HG03097 (cell line): Measurements from ENCODE around the gene LPAR5.
"Not testable (repeated sequence)": the region's sequence is repeated elsewhere in the genome, so short reads cannot be mapped to it uniquely, and the experiment has no call there.

ENCODE experiments used
- ATAC-seq: cut with Tn5 transposase; IDR thresholded peaks from one replicate; pipeline ENCODE4 v1.9.1; 2021; ENCODE audit not compliant: unreplicated experiment, low FRiP score

The LPAR5 gene

DNA sequence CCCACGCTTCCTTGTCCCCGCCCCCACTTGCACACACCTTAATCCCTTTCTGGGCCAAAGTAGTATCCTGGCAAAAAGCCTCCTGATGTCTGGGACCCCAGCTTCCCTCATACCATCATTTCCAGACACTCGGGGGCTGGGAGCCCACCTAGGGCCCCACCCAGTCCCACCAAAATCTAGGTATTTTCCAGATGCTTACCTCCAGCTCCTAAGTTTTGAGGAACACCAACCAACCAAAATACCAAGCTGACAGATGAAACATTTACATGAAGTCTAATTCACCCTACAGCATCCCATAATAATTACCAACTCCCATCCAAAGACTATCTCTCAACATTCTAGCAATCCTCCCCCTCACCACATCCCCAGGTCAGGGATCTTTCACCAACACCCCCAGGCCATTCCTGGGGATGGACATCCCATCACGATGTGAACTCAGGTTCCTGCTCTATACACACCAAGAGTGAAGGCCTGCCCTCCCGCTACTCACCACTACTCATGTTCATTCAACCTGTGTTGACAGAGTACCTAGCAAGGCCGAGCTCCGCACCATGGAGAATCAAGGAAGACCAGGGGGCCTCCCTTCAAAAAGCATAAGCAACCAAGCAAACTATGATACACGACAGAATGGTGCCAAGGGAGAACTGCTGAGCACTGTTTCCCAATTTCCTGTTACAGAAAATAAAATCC lies 27.0 kb downstream of the LPAR5 start:
- ATAC-seq: no peak

DNA sequence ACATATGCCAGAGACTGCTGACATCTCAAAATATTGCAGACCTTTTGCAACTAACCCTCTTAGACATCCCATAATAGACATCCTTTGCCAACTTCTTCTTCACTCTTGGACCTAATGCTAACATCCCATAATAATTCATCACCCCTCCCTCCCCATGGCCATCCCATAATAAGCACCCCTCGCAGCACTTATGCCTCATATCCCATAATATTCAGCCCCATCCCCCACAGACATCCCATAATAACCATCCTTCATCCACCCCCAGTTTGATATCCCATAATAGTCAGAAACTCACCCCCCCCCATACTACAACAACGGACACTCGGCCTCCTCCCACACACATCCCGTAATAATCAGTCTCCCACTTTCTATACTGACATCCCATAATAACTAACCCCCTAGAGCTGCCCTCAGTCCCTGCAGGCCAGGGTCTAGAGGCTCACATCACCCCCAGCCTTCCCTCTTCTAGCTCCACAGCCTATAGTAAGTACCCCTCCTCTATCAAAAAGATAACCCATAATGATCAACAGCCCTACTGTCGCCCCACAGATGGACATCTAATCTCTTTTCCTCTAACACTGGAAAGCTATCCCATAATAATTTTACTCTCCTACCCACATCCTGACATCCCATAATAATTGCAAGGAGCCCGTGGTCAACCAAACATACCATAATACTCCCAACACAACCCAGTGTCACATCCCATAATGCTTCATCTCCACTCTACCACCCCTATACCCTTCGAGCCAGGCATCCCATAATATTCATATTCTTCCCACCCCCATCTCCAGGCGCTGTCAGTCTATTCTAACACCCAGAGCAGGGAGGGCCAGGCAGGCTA lies 27.8 kb downstream of the LPAR5 start:
- ATAC-seq: no peak

DNA sequence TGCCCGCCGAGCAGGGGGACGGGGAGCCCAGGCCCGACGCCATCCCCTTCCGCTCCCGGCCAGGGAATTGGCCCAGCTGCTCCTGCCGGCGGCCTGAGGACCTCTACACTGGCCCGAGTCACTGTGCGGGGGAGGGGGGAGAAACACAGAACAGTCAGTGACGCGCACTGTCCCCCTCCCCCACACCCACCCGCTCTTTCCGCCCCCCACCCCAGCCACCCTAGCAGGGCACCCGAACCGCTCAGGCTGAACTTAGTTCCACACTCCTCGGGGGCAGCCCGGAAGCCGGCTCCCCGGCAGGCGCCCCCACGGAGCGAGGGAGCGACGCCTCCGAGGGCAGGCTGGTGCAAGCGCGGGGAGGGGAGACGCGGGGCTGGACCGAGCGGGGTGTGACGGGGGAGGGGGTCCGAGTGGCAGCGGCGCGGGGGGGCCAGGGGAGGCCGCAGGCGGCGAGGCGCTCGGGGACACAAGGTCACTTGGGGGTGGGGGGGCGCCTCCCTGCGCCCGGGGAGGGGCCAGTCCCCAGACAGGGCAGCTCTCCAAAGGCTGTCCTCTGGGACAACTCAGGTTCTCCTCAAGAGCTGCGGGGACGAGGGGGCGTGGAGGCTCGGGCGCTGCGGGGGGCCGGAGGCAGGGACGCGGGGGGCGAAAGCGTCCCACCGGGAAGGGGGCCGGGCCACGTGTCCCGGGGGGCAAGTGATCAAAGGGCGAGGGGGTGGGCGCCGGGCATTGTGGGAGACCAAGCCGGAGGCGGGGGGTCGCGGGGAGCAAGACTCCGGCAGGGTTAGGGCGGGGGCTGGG lies 29.2 kb downstream of the LPAR5 start:
- ATAC-seq: no peak

DNA sequence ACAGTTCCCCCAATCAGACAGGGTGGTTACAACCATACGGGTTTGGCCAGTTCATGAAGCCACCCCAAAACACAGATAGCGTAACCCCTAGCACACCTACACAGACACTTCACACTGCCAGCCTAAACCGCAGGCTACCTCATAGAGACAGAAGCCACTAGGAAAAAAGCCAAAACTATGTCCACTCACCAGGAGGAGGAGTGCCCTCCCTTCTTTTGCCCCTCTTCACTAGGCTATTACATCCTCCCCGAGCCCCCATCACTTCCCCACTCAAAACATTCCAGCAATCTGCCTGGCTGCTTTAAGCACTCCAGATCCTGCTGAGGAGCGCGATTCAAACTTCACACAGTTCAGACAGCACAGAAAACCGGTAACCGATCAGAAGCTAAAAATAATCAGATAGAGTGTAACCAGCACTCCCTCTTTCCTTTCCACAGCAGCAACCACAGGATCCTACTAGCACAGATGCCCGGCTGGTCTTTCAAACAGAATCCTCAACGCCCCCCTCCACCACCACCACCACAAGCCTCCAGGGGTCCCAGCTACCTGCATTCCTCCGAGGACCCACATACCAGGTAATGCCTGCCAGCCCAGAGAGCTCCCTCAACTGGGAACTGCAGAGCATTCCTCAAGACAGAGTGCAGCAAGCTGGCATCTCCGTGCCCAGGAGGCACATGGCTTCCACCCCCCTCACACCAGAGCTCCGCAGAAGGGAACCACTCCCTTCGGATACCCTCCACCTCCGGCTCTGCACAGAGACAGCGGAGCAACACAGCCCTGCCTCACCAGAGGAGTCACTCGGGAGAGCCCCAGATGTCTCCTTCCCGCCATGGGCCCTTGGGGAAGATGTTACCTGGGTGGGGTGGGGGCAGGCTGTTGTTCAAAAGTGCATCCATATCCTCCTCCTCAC lies 30.1 kb downstream of the LPAR5 start:
- ATAC-seq: no peak

DNA sequence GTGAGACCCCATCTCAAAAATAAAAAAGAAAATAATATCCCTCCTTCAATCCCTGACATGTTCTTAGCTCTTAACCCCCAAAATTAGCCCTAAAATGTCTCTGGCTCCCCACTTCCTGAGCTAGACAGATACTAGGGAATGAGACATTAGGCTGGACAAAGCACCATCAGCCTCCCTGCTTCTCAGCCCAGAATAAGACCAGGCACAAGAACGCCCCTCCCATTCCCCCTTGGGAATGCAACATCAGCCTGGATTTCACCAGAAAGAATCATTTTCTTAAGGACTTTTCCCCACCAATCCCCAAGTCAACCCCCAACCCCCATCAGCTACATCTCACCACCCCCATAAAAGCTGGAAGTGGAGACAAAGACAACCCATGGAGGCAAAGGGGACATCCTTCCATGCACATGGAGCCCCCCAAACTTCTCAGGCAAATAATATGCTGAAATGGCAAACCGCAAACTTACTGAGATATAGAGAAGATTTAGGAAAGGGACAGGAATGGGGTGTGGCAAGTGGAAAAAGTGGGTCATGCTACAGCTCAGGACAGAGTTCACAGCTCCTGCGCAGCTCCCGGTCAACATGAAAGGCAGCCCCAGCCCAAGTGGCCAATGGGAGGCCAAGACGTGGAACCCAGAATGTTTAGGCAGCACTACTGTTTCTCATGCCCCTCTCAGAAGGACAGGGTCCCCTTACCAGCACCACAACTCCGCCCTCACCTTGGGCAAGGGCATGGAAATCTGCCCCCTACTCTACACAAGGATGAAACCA lies 31.3 kb downstream of the LPAR5 start:
- ATAC-seq: no peak

DNA sequence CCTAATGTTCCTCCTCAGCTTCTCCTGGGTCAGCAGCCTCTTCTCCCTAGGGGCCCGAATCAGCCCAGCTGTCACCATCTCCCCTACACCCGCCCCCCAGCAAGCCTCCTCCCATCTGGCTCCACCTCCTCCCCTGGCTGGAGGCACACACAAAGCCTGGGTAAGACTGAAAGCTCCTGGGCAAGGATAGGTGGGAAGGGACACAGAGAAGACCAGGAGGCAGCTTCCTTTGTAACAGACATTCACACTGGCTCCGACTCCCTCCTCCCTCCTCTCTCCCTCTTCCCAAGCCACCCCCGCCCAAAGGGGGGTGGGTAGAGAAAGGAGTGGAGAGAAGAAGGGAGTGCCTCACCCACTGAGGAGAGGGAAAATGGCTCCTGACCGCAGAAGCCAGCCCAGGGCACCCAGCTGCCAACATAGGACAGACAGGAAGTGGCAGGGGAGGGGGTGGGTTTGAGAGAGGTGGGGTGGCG lies 32.6 kb downstream of the LPAR5 start:
- no peak for ATAC-seq

DNA sequence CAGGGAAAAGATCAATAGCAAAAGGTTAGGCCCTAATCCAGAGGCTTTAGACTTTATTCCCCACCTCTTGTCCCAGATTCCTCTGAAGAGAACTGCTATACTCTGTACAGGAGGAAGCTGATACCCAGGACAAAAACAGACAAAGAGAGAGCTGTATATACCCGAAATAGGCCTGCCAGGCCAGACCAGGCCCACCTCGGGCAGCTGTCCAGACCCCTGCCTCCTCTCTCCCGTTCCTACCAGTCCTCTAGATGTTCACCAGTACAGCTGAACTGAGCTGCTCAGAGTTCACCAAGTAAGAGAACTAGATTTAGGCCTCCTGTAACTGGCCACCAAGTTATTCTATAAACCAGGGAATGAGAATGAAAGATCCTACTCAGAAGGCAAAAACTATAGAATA lies 33.2 kb downstream of the LPAR5 start:
- ATAC-seq: no peak

DNA sequence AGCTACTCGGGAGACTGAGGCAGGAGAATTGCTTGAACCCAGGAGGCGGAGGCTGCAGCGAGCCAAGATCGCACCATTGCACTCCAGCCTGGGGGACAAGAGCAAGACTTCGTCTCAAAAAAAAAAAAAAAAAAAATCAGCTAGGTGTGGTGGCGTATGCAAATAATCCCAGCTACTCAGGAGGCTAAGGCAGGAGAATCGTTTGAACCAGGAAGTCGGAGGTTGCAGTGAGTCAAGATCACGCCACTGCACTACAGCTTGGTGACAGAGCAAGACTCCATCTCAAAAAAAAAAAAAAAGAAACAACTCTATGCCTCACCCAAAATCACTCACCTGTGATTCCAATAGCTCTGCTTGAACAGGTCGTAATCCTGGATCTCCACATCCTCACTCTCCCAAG lies 40.1 kb downstream of the LPAR5 start:
- not testable (repeated sequence) for ATAC-seq

DNA sequence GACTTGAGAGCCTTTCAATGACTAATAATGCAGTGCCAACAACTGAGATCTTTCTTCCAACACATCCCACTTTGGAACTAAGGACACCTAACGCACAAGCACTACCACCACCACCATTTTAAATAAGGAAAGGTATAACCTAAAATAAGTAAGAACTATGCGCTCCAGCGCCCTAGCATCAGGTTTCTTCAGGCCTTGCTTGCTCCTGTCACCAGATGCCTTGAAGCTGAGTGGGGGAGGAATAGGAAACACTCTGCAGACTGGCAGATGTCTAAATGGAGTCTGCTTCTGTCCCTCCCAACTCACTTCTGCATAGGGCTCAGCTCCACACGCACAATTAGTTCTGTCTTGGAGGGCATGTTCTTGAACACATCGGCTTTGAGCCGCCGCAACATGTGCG lies 43.7 kb downstream of the LPAR5 start:
- ATAC-seq: no peak

DNA sequence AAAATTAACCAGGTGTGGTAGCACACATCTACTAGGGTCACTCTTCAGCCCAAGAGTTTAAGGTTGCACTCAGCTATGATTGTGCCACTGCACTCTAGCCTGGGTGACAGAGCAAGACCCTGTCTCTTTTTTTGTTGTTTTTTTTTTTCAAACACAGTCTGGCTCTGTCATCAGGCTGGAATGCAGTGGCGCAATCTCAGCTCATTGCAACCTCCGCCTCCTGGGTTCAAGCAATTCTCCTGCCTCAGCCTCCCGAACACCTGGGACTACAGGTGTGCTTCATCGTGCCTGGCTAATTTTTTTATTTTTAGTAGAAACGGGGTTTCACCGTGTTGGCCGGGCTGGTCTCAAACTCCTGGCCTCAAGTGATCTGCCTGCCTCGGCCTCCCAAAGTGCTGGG lies 49.2 kb downstream of the LPAR5 start:
- not testable (repeated sequence) for ATAC-seq

DNA sequence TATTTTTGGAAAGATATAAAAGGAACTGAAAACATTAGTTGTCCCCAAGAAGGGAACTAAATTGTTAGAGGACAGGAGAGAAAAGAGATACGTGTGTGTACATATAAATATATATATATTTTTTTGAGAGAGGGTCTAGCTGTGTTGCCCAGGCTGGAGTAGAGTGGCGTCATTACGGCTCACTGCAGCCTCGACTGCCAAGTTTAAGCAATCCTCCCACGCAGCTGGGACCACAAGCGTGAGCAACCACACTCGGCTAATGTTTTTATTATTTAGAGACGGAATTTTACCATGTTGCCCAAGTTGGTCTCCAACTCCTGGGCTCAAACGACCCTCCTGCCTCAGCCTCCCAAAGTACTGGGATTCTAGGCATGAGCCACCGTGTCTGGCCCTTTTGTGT lies 51.5 kb downstream of the LPAR5 start:
- no peak for ATAC-seq

DNA sequence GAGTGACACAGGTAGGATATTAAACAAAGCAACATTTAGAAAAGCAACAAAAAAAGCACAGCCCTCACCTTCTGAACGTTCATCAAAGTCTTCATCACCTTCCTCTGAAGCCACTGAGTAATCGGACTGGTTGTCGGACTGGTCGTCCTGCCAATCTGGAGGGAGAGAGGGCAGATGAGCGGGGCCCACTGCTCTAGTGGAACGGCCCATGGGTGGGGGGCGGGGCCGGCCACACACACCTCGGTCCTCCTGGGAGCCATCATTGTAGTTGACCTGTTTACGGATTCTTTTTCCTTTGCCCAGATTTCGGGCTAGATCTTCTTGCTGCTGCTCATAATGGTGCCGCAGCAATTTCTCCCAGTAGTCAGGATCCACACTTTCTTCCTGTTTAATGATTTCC lies 52.8 kb downstream of the LPAR5 start:
- no peak for ATAC-seq

DNA sequence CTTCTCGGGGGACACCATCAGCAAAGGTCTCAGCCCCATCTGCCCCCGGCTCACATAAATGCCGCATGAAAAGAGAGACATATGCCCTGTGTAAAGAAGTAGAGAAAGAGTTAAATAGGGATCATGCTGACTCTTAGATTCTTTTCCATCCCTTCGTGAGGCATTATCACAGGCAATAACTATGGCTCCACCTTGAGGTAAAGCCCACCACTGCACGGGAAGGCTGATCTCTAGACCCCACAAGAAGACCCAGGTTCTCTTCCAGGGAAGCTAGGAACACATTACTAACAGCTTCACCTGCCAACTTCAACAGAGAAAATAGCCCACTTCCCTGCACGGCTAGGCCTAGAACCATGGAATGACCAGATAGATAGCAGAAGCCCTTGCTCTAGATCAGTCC lies 53.6 kb downstream of the LPAR5 start:
- no peak for ATAC-seq

DNA sequence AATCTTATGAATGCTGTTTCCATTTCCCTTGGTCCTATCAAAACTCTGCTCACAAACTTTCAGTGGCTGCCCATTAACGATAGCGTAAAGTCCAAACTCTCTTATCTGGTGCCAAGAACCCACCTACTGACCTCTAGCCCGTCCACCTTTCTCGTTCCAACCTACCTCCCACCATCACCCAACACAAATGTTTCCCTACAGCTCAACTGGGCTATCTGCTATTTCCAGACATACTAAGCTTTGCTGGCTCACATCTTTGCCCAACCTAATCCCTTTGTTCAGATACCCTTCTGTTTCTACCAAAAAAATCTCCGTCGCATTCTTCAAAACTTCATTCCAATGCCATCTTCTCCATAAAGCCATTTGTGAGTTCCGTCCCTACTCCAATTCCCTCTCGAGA lies 60.1 kb downstream of the LPAR5 start:
- ATAC-seq: no peak

DNA sequence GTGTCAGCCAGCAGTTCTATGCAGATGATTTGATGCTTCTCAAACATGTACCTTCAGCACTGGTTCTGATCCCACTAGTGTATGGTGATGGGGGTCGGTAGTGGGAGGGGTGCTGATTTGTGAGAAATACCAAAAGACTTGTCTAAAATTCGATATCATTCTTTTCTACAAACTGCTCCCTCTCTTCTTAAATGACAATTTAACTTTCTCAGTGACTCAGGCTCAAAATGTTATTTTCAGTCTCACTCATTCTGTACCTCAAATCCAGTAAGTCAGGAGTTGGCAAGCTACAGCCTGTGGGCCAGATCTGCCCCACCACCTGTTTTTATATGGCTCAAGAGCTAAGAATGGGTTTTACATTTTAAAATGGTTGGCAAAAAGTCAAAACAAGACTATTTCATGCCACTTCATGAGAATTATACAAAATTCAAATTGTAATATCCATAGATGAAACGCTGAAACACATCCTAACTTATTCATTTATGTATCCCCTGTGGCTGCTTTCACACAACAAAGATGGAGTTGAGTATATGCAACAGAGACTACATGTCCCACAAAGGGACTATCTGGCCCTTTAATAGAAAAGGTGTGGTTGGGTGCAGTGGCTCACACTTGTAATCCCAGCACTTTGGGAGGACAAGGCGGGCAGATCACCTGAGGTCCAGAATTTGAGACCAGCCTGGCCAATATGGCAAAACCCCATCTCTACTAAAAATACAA lies 61.0 kb downstream of the LPAR5 start:
- ATAC-seq: no peak

DNA sequence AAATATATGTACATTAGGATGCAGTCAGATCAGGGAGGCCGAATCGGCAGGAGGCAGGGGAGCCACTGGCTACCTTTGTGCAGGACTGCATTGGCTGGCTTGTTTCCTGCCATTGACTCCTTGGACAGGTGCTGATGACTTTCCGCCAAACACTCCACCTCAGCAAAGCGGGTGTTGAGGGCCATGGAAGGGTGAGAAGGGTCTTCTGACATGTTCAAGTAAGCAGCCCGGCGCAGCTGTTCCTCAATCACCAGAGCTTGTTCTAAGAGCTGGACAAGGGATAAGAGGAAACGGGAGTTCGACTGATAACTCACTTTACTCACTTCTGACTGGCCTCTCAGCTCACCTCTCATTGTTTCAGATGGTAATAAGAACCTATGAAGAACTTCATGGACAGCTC lies 62.8 kb downstream of the LPAR5 start:
- ATAC-seq: no peak

DNA sequence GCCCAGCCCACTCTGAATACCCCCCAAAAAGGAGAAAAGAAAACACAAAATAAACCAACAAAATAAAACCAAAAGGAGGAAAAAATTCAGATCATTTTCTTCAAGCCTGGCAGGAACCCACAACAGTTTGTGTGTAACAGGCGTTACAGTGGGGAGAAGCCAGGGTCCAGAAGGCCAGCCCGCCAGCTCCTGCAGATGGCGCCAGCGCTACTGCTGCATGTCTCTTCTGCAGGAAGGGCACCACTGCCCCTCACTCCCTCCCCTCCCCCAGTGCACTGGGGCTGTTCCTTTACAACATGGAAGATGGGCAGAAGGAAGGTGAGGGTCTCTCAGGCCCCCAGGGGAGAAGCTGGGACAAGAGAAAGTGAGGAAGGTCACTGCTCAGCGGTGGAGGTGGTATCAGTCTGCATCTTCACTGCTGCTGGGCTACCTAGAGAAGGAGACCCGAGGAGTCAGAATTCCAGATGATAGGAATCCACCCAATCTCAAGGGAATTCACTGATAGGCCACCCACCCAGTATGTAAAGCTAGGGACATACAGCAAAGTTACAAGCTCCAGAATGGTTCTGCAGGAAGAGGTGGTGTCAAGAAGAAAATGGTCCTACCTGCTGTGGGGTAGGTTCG lies 65.4 kb downstream of the LPAR5 start:
- ATAC-seq: no peak

DNA sequence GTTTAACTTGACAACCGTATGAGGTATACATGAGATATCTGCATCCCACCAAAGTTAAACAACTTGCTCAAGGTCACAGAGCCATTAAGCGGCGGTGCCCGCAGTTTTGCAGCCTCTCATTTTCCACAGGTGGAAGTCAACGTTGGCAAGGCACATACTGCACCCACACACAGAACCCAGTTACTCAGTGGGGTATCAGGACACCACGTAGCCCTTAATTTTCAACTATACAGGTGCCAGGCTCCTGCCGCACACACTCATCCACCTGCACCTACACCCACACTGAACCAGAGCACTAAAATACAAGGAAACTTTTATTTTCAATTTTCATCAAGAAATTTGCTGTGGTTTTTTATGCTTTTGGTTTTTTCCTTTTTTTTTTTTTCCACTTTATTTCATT lies 66.0 kb downstream of the LPAR5 start:
- ATAC-seq: no peak
